Measurements from ENCODE around the gene ALKBH3.
A peak's percentile ranks its signal among the peaks of the same experiment; 100 is the strongest.

The ALKBH3 gene

GRCh38 chr11:43868852-43869567 lies 11.6 kb upstream of the ALKBH3 start:
- H3K36me3 Mint-ChIP-seq (ENCODE audit: low read depth): peaks cover 10% of the 10 kb centered on the region
- H3K27ac Mint-ChIP-seq: peak overlapping the region; percentile 79
- H3K9me3 Mint-ChIP-seq: peaks cover 7% of the 10 kb centered on the region
- H3K4me3 Mint-ChIP-seq: peak overlapping the region; percentile 37
- H3K4me1 Mint-ChIP-seq (ENCODE audit: low read depth): peaks cover 21% of the 10 kb centered on the region
- peaks cover 78% of the 10 kb centered on the region for H3K27me3 Mint-ChIP-seq (ENCODE audit: low read depth)

- Mint-ChIP-seq H3K9me3 (peaks cover 7% of the 10 kb centered on the region), H3K36me3 (ENCODE audit: low read depth) (peaks cover 10% of the 10 kb centered on the region), H3K4me3 (no peak overlapping the region), H3K27me3 (ENCODE audit: low read depth) (peaks cover 73% of the 10 kb centered on the region), H3K4me1 (ENCODE audit: low read depth) (peaks cover 21% of the 10 kb centered on the region), H3K27ac (no peak overlapping the region)
These were observed 9.6 kb upstream of the ALKBH3 start for GRCh38 chr11:43871051-43871450.

GRCh38 chr11:43872995-43873394 lies 7.6 kb upstream of the ALKBH3 start:
- Mint-ChIP-seq H3K27me3 (ENCODE audit: low read depth) (peaks cover 64% of the 10 kb centered on the region), H3K4me1 (ENCODE audit: low read depth) (peaks cover 16% of the 10 kb centered on the region)

GRCh38 chr11:43874078-43874477 lies 6.6 kb upstream of the ALKBH3 start:
- Mint-ChIP-seq H3K4me3 (no peak overlapping the region), H3K27me3 (ENCODE audit: low read depth) (peaks cover 72% of the 10 kb centered on the region), H3K9me3 (no peaks in the 10 kb centered on the region), H3K27ac (no peak overlapping the region), H3K4me1 (ENCODE audit: low read depth) (peaks cover 8% of the 10 kb centered on the region), H3K36me3 (ENCODE audit: low read depth) (no peaks in the 10 kb centered on the region)

More at GRCh38 chr11:43872995-43873394, 7.6 kb upstream of the ALKBH3 start:
- H3K4me3 Mint-ChIP-seq: no peak overlapping the region
- H3K9me3 Mint-ChIP-seq: no peaks in the 10 kb centered on the region
- no peak overlapping the region for H3K27ac Mint-ChIP-seq
- H3K36me3 Mint-ChIP-seq (ENCODE audit: low read depth): no peaks in the 10 kb centered on the region

GRCh38 chr11:43874738-43875137 lies 5.9 kb upstream of the ALKBH3 start:
- Mint-ChIP-seq H3K4me1 (ENCODE audit: low read depth) (peaks cover 2% of the 10 kb centered on the region), H3K4me3 (no peak overlapping the region), H3K36me3 (ENCODE audit: low read depth) (no peaks in the 10 kb centered on the region), H3K27ac (no peak overlapping the region), H3K27me3 (ENCODE audit: low read depth) (peaks cover 70% of the 10 kb centered on the region), H3K9me3 (no peaks in the 10 kb centered on the region)

GRCh38 chr11:43879789-43880639 lies 617 bp upstream of the ALKBH3 start:
- Mint-ChIP-seq H3K4me1 (ENCODE audit: low read depth) (peaks cover 14% of the 10 kb centered on the region), H3K27ac (peak overlapping the region; percentile 80), H3K9me3 (peaks cover 15% of the 10 kb centered on the region), H3K36me3 (ENCODE audit: low read depth) (peaks cover 27% of the 10 kb centered on the region), H3K4me3 (peak overlapping the region; percentile 95), H3K27me3 (ENCODE audit: low read depth) (peaks cover 30% of the 10 kb centered on the region)

GRCh38 chr11:43892851-43893250 lies 12.2 kb downstream of the ALKBH3 start:
- Mint-ChIP-seq H3K4me1 (ENCODE audit: low read depth) (peaks cover 2% of the 10 kb centered on the region), H3K27me3 (ENCODE audit: low read depth) (no peaks in the 10 kb centered on the region), H3K36me3 (ENCODE audit: low read depth) (peaks cover 32% of the 10 kb centered on the region), H3K9me3 (no peaks in the 10 kb centered on the region), H3K4me3 (no peak overlapping the region), H3K27ac (no peak overlapping the region)

GRCh38 chr11:43894546-43894945 lies 13.9 kb downstream of the ALKBH3 start:
- no peaks in the 10 kb centered on the region for H3K9me3 Mint-ChIP-seq
- H3K4me3 Mint-ChIP-seq: no peak overlapping the region
- no peak overlapping the region for H3K27ac Mint-ChIP-seq
- H3K4me1 Mint-ChIP-seq (ENCODE audit: low read depth): peaks cover 2% of the 10 kb centered on the region
- H3K36me3 Mint-ChIP-seq (ENCODE audit: low read depth): peaks cover 34% of the 10 kb centered on the region
- no peaks in the 10 kb centered on the region for H3K27me3 Mint-ChIP-seq (ENCODE audit: low read depth)

- Mint-ChIP-seq H3K4me1 (ENCODE audit: low read depth) (no peaks in the 10 kb centered on the region), H3K27me3 (ENCODE audit: low read depth) (no peaks in the 10 kb centered on the region), H3K9me3 (no peaks in the 10 kb centered on the region)
These were observed 15.0 kb downstream of the ALKBH3 start for GRCh38 chr11:43895601-43896000.

GRCh38 chr11:43898574-43898973 lies 17.9 kb downstream of the ALKBH3 start:
- Mint-ChIP-seq H3K4me1 (ENCODE audit: low read depth) (no peaks in the 10 kb centered on the region), H3K36me3 (ENCODE audit: low read depth) (peaks cover 37% of the 10 kb centered on the region), H3K4me3 (no peak overlapping the region), H3K27me3 (ENCODE audit: low read depth) (no peaks in the 10 kb centered on the region), H3K9me3 (no peaks in the 10 kb centered on the region), H3K27ac (no peak overlapping the region)

More at GRCh38 chr11:43895601-43896000, 15.0 kb downstream of the ALKBH3 start:
- no peak overlapping the region for H3K27ac Mint-ChIP-seq
- H3K4me3 Mint-ChIP-seq: no peak overlapping the region
- peaks cover 31% of the 10 kb centered on the region for H3K36me3 Mint-ChIP-seq (ENCODE audit: low read depth)

GRCh38 chr11:43899094-43899493 lies 18.5 kb downstream of the ALKBH3 start:
- H3K4me1 Mint-ChIP-seq (ENCODE audit: low read depth): no peaks in the 10 kb centered on the region
- no peaks in the 10 kb centered on the region for H3K9me3 Mint-ChIP-seq
- peaks cover 38% of the 10 kb centered on the region for H3K36me3 Mint-ChIP-seq (ENCODE audit: low read depth)
- H3K27me3 Mint-ChIP-seq (ENCODE audit: low read depth): no peaks in the 10 kb centered on the region
- H3K27ac Mint-ChIP-seq: no peak overlapping the region
- H3K4me3 Mint-ChIP-seq: no peak overlapping the region

GRCh38 chr11:43901551-43901950 lies 20.9 kb downstream of the ALKBH3 start:
- H3K36me3 Mint-ChIP-seq (ENCODE audit: low read depth): peaks cover 30% of the 10 kb centered on the region
- no peaks in the 10 kb centered on the region for H3K27me3 Mint-ChIP-seq (ENCODE audit: low read depth)
- H3K9me3 Mint-ChIP-seq: no peaks in the 10 kb centered on the region
- no peak overlapping the region for H3K27ac Mint-ChIP-seq
- H3K4me3 Mint-ChIP-seq: no peak overlapping the region
- no peaks in the 10 kb centered on the region for H3K4me1 Mint-ChIP-seq (ENCODE audit: low read depth)

GRCh38 chr11:43903078-43903477 lies 22.4 kb downstream of the ALKBH3 start:
- Mint-ChIP-seq H3K4me3 (no peak overlapping the region), H3K27ac (no peak overlapping the region), H3K9me3 (no peaks in the 10 kb centered on the region), H3K4me1 (ENCODE audit: low read depth) (peaks cover 5% of the 10 kb centered on the region), H3K36me3 (ENCODE audit: low read depth) (peaks cover 30% of the 10 kb centered on the region), H3K27me3 (ENCODE audit: low read depth) (no peaks in the 10 kb centered on the region)

- Mint-ChIP-seq H3K4me3 (no peak overlapping the region), H3K27ac (no peak overlapping the region), H3K9me3 (no peaks in the 10 kb centered on the region), H3K27me3 (ENCODE audit: low read depth) (no peaks in the 10 kb centered on the region), H3K36me3 (ENCODE audit: low read depth) (peaks cover 28% of the 10 kb centered on the region), H3K4me1 (ENCODE audit: low read depth) (peaks cover 5% of the 10 kb centered on the region)
These were observed 23.3 kb downstream of the ALKBH3 start for GRCh38 chr11:43903969-43904368.
